Endodermal cell (in vitro differentiated cells): ENCODE data around the gene CAMTA1. TPM values are rescaled to one million over a fixed set of nuclear protein-coding genes. Genes with fewer than 3 reads are reported as not detected.

Experiments used
- DNase-seq: peaks from one replicate; pipeline ENCODE4 v3.0.0-alpha.2; 2017
- H3K27ac ChIP-seq: 2 replicates; pipeline ENCODE4 v1.5.1; 2013; ENCODE audit warnings: mild to moderate bottlenecking, low read depth, low read length, moderate library complexity
- H3K27me3 ChIP-seq: 2 replicates; pipeline ENCODE4 v1.6.1; 2013; ENCODE audit warnings: mild to moderate bottlenecking, low read length, moderate library complexity; ENCODE audit not compliant: insufficient read depth, control insufficient read depth, poor library complexity, severe bottlenecking
- H3K36me3 ChIP-seq: 2 replicates; pipeline ENCODE4 v1.7.0; 2013; ENCODE audit warnings: mild to moderate bottlenecking, low read length, moderate library complexity; ENCODE audit not compliant: control insufficient read depth, insufficient read depth
- H3K4me1 ChIP-seq: one replicate; pipeline ENCODE4 v1.7.0; 2013; ENCODE audit warnings: low read length; ENCODE audit not compliant: control insufficient read depth, insufficient read depth
- H3K4me3 ChIP-seq: 2 replicates; pipeline ENCODE4 v1.5.1; 2013; ENCODE audit warnings: mild to moderate bottlenecking, low read length, moderate library complexity
- H3K9ac ChIP-seq: 2 replicates; pipeline ENCODE4 v1.6.1; 2013; ENCODE audit warnings: mild to moderate bottlenecking, low read length, moderate library complexity; ENCODE audit not compliant: poor library complexity, severe bottlenecking; ENCODE audit errors: extremely low read depth
- H3K9me3 ChIP-seq: 2 replicates; pipeline ENCODE4 v1.6.1; 2013; ENCODE audit warnings: mild to moderate bottlenecking, low read length, moderate library complexity; ENCODE audit not compliant: control insufficient read depth
- H3K27ac Mint-ChIP-seq: 2 replicates; pipeline ENCODE4 v1.8.0; 2020; ENCODE audit warnings: mixed read lengths
- H3K27me3 Mint-ChIP-seq: 2 replicates; pipeline ENCODE4 v1.8.0; 2021; ENCODE audit warnings: mild to moderate bottlenecking, mixed read lengths; ENCODE audit not compliant: insufficient read depth
- H3K36me3 Mint-ChIP-seq: 2 replicates; pipeline ENCODE4 v1.8.0; 2020; ENCODE audit warnings: low read depth, mixed read lengths
- H3K4me1 Mint-ChIP-seq: 2 replicates; pipeline ENCODE4 v1.8.0; 2020; ENCODE audit warnings: mixed read lengths
- H3K4me3 Mint-ChIP-seq: 2 replicates; pipeline ENCODE4 v1.8.0; 2020; ENCODE audit warnings: mild to moderate bottlenecking, moderate library complexity, mixed read lengths
- H3K9me3 Mint-ChIP-seq: 2 replicates; pipeline ENCODE4 v1.8.0; 2020; ENCODE audit warnings: mild to moderate bottlenecking, mixed read lengths
- CTCF ChIP-seq: fragments of 200-600 bp; sonication (generic); conservative IDR thresholded peaks from 2 replicates; pipeline ENCODE4 v1.5.0; 2021; ENCODE audit warnings: antibody characterized with exemption, mild to moderate bottlenecking
- WGBS, 2 experiments: methylation state at CpG; one replicate each; pipeline versions ENCODE4 v1.1.5 to v1.1.7; 2013; ENCODE audit warnings: missing lambda C conversion rate in 2 of 2, mixed read lengths in 1 of 2; ENCODE audit not compliant: insufficient coverage in 1 of 2, insufficient read length in 1 of 2; 5-methylcytosine and 5-hydroxymethylcytosine counted together
- total RNA-seq, 2 donors: library from RNA; stranded (reverse); fragmentation: NEBNext Ultra II Directional in 1 of 2; extraction: Animal tissue kit (Norgen Biotek cat#: 25700) in 1 of 2; gene quantifications; 2 replicates in 1 of 2; 3 replicates in 1 of 2; pipeline ENCODE4 v1.2.1, GENCODE V29; 2021

The CAMTA1 gene
- total RNA-seq, 2 donors from 2014 or later = 123 to 137 TPM

DNA sequence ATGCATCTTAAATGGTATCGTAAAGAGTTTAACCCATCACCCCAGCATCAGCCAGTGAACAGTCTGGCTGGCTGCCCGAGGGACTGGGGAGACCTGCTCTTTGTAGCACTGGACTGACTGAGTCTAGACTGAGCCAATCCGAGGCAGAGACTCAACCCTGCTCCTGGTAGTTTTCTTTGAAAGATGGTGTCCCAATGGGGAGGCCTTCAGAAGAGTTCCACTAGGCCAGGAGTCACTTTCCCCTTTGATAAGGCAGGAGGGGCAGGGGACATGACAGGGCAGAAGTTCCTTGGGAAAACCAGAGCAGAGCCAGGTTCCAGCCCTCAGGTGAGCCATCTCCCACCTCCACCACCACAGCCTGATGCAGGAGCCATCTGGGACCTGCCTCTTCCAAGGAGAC, 203.5 kb downstream of the CAMTA1 start:
- Histone ChIP-seq H3K9ac (no peak overlapping the region), H3K27ac (no peak overlapping the region), H3K27me3 (no peaks in the 10 kb centered on the region), H3K4me1 (no peaks in the 10 kb centered on the region), H3K36me3 (no peaks in the 10 kb centered on the region), H3K9me3 (no peaks in the 10 kb centered on the region), H3K4me3 (no peak overlapping the region)
- Mint-ChIP-seq H3K4me3 (no peak overlapping the region), H3K27me3 (no peaks in the 10 kb centered on the region), H3K36me3 (no peaks in the 10 kb centered on the region), H3K27ac (no peak overlapping the region), H3K4me1 (peaks cover 30% of the 10 kb centered on the region), H3K9me3 (peaks cover 8% of the 10 kb centered on the region)
- no peak for TF ChIP-seq CTCF
- DNase-seq = no peak
- 87 to 95% methylated on average over 2 to 3 of the region's 3 CpGs for WGBS, 2 experiments

- no peak overlapping the region for H3K9ac ChIP-seq
- no peak overlapping the region for H3K4me3 ChIP-seq
- no peak overlapping the region for H3K27ac ChIP-seq
- Mint-ChIP-seq H3K27me3 (no peaks in the 10 kb centered on the region), H3K4me1 (peaks cover 30% of the 10 kb centered on the region), H3K36me3 (no peaks in the 10 kb centered on the region), H3K4me3 (peak overlapping the region; percentile 4), H3K9me3 (peaks cover 8% of the 10 kb centered on the region), H3K27ac (peak overlapping the region; percentile 71)
- TF ChIP-seq CTCF = no peak
- DNase-seq = no peak
- no peaks in the 10 kb centered on the region for H3K27me3 ChIP-seq
- no peaks in the 10 kb centered on the region for H3K9me3 ChIP-seq
- no peaks in the 10 kb centered on the region for H3K36me3 ChIP-seq
- 77 to 90% methylated on average over 8 to 13 of the region's 13 CpGs for WGBS, 2 experiments
- H3K4me1 ChIP-seq = no peaks in the 10 kb centered on the region
Measured at GRCh38 chr1:6989212-6990159, 204.2 kb downstream of the CAMTA1 start.

DNA sequence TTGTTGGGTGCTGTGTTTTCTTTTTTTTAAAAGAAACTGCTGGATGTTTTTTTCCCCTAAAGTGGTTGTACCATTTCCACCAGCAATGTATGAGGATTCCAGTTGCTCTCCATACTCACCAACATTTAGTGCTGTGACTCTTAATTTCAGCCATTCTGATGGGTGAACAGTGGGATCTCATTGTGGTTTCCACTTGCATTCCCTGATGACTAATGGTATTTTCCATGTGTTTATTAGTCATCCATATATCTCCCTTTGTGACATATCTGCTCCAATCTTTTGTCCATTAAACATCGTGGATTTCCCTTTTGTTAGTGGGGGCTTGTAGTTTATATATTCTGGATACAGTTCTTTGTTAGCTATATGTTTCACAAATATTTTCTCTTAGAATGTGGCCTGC, 206.0 kb downstream of the CAMTA1 start:
- WGBS, 2 experiments = no CpG with 5 or more reads among the region's 1 CpG
- Histone ChIP-seq H3K27ac (no peak overlapping the region), H3K36me3 (no peaks in the 10 kb centered on the region), H3K4me1 (no peaks in the 10 kb centered on the region), H3K4me3 (no peak overlapping the region), H3K27me3 (no peaks in the 10 kb centered on the region), H3K9ac (no peak overlapping the region), H3K9me3 (no peaks in the 10 kb centered on the region)
- Mint-ChIP-seq H3K4me1 (peaks cover 30% of the 10 kb centered on the region), H3K27me3 (no peaks in the 10 kb centered on the region), H3K4me3 (no peak overlapping the region), H3K9me3 (peaks cover 11% of the 10 kb centered on the region), H3K27ac (no peak overlapping the region), H3K36me3 (peaks cover 2% of the 10 kb centered on the region)
- no peak for DNase-seq
- no peak for TF ChIP-seq CTCF
